Renal cortical epithelial cell (primary cell): Measurements from ENCODE around the gene ZNF554. TPM values are rescaled to one million over a fixed set of nuclear protein-coding genes. Genes with fewer than 3 reads are reported as not detected.

Experiments
- DNase-seq: peaks from one replicate; pipeline ENCODE4 v3.0.0-alpha.2; 2011; ENCODE audit warnings: low read depth
- total RNA-seq: library from RNA; depleted of rRNA; stranded (reverse); fragments of >200 nt; gene quantifications from 2 replicates; pipeline ENCODE4 v1.2.3, GENCODE V29; 2014

Gene ZNF554
- 3.3 and 7.7 TPM in 2 replicates for total RNA-seq

DNA sequence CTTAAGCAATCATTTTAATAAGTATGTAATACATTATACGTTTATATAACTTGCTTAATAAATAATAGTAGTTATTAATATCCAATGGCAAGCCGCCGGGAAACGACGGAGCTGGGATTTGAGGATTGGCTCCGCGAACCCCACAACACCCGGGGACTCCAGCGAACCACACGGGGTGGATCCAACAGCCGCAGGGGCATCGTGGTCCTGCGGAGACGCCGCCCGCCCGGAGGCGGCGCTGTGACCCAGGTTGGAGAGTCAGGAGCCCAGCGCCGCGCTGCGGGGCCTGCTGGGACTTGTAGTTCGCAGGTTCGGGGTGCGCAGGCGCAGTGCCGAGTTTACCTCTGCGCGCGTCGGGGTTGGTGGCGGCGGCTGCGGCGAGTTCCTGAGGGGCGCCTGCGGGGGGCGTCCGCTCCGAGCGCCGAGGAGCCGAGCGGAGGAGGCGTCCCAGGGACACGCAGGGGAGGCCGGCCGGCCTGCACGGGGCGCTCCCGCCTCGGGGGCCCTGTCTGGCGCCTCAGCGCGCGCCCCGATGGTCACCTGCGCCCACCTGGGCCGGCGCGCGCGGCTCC, at the start of gene ZNF554:
ZNF554 (plus strand) TSS at position 329 of the 572 bp plus-strand sequence; CDS start at position 533, 204 bp downstream.
- DNase-seq: peak; percentile 89

DNA sequence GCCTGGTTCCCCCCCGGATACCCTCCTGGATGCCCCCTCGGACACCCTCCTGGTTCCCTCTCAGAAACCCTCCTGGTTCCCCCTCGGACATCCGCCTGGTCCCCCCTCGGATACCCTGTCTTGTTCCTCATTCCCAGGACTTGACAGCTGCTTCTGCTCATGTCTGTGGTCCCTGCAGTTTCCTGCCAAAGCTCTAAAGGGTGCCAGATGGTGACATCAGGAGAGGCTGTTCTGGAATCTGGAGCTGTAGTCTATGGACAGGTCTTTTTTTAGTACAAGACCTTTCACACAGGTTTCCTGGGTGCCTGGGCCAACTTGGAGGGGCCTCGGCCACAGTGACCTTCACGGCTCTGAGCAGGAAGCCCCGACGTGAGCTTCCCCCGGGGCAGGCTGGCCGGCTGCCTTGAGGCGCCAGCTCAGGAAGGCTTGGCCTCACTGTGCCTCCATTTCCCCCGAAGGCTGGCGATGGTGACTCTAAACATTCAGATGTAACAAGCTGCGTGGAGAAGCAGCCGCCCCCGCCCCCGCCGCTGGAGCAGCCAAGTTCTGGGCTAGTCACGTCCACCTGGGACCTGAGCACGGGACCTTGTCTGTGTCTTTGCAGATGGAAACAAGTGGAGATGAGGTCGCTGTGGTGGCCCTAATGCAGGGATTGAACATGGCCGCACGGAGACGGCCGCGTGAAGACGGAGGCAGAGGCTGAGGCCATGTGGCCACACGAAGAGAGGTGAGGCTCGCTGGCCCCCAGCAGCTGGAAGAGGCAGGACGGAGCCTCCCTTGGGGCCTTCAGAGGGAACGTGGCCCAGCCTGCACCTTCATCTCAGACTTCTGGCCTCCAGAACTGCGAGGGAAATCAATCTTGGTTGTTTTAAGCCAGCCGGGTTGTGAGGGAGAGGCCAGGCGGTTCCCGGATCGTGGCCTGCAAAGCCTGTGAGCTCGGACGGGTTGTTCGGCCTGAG, 49.3 kb upstream of the ZNF554 start:
- DNase-seq: no peak

DNA sequence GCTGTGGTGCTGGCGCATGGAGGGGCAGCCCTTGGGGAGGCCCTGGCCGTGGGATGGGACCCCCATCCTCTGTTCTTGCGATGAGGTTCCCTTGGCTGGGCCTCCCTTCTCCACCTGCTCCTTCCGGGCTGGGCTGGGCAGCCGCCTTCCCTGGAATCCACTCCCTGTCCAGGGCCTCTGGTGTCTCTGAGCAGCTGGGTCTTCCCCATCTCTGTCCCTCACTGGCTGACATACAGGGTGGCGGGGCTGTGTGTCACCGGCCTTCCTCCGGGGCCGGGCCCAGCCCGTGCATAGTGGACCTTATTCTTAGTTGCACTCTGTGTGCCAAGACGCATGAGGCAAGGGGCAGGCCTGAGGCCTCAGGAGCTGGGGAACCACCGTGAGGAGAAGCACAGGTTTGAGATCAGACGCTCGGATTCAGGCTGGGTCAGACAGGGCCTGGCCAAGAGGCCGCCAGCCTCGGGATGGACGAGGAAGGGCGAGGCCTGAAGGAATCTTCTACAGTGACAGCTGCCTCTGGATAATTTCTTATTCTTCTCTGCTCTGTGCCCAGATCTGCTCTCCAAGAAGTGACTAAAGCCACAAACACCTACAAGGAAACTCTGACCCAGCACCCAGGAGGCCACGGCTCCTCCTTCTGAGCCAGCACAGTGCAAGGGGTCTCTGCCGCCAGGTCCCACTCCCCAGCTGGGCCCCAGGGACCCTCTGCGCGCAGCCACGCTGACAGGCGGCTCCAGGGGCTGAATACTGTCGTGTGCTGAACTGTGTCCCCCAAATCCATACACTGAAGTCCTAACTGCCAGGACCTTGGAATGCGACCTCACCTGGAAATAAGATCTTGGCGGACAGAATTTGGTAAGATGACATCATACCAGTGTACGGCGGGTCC, 47.6 kb upstream of the ZNF554 start:
- DNase-seq: no peak

DNA sequence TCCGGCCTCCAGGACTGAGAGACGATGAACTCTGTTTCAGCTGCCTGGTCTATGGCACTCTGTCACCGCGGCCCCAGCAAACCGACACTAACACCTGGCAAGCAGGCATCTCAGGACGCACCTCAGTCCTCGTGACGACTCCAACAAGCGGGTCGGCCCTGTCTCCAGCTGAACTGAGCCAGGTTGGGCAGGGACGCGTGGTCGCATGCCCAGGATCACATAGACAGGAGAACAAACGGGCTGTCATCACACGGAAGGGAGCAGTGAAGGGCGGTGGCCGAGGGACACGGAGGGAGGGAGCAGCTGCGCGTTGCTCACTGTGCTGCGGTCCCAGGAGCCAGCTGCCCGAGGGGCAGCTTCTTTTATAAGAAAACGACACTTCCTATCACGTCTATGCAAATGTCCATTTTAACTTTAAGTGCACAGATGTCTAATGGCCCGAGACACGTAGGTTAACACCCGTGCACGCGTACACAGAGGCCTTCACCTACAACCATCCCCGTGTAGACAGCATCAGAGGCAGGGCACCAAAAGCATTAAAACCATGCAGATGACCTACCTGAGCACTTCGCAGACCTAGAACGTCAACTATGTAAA, 45.5 kb upstream of the ZNF554 start:
- DNase-seq: no peak

GRCh38 chr19:2774953-2775555, 44.6 kb upstream of the ZNF554 start:
- no peak for DNase-seq

DNA sequence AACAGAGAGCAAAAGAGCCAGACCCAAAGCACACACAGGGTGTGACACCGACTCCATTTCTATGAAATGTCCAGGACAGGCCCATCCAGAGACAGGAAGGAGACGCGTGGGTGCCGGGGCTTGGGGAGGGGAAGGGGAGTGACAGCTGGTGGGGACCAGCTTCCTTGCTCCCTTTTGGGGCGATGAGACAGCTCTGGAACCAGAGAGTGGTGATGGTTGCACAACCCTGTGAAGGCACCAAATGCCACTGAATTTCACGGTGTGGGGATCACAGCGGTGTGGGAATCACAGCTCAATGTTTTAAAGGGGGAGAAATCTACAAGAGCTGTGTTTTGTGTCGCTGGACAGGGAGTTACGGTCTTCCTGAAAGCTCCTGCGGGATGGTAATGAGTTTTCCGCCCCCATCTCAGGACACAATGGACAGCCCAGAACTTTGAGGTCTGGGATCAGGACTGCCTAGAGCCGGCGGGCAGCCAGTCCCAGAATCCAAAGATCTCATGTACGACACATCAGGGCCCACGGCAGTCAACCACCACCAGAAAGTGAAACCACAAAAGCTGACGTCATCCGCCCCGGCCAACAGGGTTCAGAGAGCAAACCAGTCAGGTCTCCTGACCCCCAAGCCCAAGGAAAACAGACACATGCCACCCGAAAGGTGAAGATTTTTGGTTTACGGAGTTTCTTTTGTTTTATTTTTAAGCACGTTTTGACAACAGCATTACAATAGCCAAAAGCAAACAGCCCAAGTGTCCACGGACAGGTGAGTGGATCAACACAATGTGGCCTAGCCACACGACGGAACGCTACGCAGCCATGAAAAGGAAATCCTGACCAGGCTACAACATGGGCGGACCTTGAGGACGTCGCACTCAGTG, 43.9 kb upstream of the ZNF554 start:
- peak; percentile 62 for DNase-seq

DNA sequence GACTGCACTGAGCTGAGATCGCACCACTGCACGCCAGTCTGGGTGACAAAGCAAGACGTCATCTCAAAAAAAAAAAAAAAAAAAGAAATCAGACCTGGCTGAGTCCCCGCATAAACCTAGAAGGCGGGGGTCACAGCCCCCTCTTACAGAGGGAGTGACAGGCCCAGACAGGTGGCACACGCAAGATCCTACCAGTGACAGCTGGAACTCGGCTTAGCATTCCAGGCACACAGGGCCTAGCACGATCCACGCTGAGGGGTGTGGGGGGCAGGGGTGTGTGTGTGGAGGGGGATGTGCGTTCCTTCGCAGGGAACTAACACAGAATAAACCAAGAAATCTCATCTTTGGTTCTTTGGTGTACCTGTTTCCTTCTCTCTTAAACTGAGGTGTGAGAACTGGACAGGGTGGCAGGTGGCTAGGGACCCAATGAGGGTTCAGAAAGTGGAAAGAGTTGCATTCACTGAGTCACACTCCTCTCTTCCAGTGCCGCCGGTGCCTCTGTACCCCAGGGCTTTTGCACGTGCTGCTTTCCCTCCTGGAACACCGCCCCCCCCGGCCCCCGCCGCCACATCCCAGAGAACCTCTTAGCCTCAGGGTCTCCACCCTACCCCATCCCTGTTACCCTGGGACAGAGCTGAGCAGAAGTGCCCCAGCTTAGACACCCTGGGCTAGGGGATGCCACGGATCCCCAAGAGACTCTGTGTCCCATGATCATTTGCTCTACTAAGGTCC, 41.5 kb upstream of the ZNF554 start:
- DNase-seq: no peak

GRCh38 chr19:2779121-2779740, 40.4 kb upstream of the ZNF554 start:
- no peak for DNase-seq

GRCh38 chr19:2780284-2780683, 39.4 kb upstream of the ZNF554 start:
- no peak for DNase-seq

DNA sequence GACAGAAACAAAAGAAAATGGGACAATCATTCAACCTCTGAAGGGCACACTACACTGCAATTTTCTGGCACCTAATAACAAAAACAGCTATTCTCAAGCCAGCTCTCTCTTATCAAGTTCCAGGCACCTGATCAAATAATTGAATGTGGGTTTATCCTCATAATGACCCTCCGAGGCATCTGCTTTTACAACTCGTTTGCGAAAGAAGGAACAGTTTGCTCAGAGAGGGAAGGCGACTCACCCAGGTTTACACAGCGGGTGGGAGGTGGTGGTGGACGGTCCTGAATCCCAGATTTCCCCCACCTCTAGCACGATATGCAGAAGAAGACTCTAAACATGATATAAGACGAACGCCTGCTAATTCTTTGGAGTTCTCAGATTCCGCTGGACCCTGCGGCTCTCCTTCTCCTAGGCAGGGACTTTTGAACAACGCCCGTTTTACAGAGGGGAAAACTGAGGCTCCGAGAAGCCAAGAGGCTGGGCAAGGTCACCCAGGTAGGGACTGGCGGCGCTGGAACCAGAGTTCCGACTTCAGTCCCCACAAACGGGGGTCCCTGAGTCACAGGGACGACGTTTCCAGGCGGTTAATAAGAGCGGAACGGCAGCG, 37.2 kb upstream of the ZNF554 start:
- DNase-seq: no peak

DNA sequence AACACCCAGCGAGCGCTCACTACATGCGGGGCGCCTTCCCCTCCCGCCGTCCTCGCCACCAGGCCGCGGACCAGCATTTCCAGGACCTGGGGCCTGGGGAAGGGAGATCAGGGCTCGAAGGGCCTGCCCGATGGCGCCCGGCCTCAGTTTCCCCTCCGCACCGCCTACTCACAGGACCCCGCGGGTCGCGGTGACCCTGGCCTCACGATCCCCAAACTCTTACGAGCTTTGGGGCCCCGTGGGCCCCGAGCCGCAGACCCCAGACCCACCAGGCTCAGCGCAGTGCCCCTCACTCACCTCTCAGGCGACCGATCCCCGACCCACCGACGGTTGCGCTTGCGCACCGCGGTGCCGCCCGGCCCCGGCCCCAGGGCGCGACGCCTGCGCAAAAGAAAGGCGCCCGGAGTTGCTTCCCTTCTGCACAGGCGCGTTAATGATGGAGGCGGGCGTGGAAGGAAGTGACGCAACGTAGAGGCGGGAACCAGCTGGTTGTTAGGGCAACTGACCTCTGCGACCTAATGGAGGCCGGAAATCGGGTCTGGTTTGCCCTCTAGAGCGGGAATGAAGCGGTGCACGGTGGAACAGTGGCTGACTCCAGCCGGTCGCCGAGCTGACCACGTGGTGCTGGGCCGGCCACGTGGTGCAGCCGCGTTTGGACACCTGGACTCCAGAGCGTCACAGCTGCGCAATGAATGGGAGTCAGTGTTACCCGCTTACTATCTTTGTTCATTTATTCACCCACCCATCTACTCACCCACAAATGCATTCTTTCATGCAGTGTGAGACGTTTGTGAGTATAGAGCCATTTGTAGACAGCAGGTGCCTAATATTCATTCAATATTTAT, 36.5 kb upstream of the ZNF554 start, which contains the start of gene SGTA:
SGTA (minus strand) TSS at position 338 of the 845 bp plus-strand sequence. CDS start 14,205 bp downstream, outside the sequence.
- peak; percentile 97 for DNase-seq

DNA sequence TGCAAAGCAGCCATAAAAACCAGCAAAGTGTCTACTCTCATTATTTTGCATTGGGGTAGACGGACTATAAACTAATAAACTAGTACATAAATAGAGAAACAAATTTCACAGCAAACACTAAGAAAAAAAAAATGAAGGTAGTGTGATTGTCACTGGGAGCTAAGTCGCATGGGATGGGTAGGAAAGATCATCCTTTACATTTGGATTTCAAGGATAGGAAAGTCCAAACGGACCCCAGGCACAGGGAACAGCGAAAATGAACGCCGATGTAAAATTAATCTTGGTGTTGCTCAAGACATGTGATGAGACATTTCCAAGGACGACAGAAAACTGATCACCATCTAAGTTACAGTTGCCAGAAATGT, 35.9 kb upstream of the ZNF554 start:
- no peak for DNase-seq

GRCh38 chr19:2785244-2785997, 34.2 kb upstream of the ZNF554 start, which contains the start of gene THOP1:
THOP1 (plus strand) TSS chr19:2785503; CDS start chr19:2785663, 160 bp downstream.
- DNase-seq: peak; percentile 95

- no peak for DNase-seq
Measured at GRCh38 chr19:2787115-2787514, 32.6 kb upstream of the ZNF554 start.

DNA sequence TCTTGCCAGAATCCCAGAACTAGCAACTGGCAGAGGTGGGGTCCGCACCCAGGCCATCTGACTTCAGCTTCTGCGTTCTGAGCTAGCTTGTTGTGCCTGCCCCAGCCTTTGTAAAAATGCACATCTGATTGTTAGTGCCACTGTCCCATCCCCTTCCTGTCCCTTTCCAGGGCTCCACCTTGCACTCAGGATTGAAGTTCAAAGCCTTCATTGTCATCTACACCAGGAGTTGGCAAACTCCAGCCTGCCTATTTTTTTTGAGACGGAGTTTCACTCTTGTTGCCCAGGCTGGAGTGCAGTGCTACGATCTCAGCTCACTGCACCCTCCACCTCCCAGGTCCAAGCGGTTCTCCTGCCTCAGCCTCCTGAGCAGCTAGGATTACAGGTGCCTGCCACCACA, 31.4 kb upstream of the ZNF554 start:
- no peak for DNase-seq

DNA sequence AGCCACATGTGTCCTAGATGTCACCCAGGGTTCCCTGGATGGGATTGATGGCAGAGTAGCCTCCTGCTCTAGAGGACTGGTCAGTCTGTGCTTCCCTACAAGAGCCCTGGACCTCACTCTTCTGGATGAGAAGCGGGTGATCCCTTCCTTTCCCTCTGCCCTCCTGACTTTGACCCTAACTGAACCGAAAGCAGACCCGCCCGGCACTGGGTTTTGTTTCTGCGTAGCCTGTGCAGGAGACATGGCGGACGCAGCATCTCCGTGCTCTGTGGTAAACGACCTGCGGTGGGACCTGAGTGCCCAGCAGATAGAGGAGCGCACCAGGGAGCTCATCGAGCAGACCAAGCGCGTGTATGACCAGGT, 29.5 kb upstream of the ZNF554 start:
- DNase-seq: no peak
